Spleen (tissue), 11 donors: Measurements from ENCODE around the gene RP9. TPM values are rescaled to one million over a fixed set of nuclear protein-coding genes. Genes with fewer than 3 reads are reported as not detected.
A peak's percentile ranks its signal among the peaks of the same experiment; 100 is the strongest.

Experiments used
- DNase-seq: peaks from one replicate; pipeline ENCODE4 v3.0.0-alpha.2; 2020
- H3K27ac ChIP-seq, 8 donors: fragments of 200-600 bp; sonication (generic) in 7 of 8; 1 replicate in 4 of 8; 2 replicates in 4 of 8; pipeline versions ENCODE4 v1.5.0 to v1.8.0; 2016 to 2021; ENCODE audit warnings: inconsistent platforms in 4 of 8, mild to moderate bottlenecking in 4 of 8, moderate library complexity in 1 of 8
- H3K27me3 ChIP-seq, 7 donors: fragments of 200-600 bp; sonication (generic) in 6 of 7; replicated peaks in 1 of 7; 1 replicate in 4 of 7; 2 replicates in 3 of 7; pipeline versions ENCODE4 v1.5.0 to v1.8.0; 2016 to 2021; ENCODE audit warnings: inconsistent platforms in 3 of 7, mild to moderate bottlenecking in 1 of 7
- H3K36me3 ChIP-seq, 6 donors: fragments of 200-600 bp; sonication (generic) in 5 of 6; 1 replicate in 4 of 6; 2 replicates in 2 of 6; pipeline versions ENCODE4 v1.5.0 to v1.8.0; 2016 to 2021; ENCODE audit warnings: inconsistent platforms in 2 of 6
- H3K4me1 ChIP-seq, 6 donors: fragments of 200-600 bp; sonication (generic) in 5 of 6; 1 replicate in 3 of 6; 2 replicates in 3 of 6; pipeline versions ENCODE4 v1.5.0 to v1.8.0; 2016 to 2021; ENCODE audit warnings: inconsistent platforms in 3 of 6
- H3K4me3 ChIP-seq, 8 donors: fragments of 200-600 bp; sonication (generic) in 7 of 8; 1 replicate in 4 of 8; 2 replicates in 4 of 8; pipeline versions ENCODE4 v1.5.0 to v1.8.0; 2016 to 2021; ENCODE audit warnings: inconsistent platforms in 4 of 8, mild to moderate bottlenecking in 4 of 8, moderate library complexity in 2 of 8
- H3K9me3 ChIP-seq, 8 donors: fragments of 200-600 bp; sonication (generic) in 7 of 8; 1 replicate in 4 of 8; 2 replicates in 4 of 8; pipeline versions ENCODE4 v1.5.0 to v1.8.0; 2016 to 2021; ENCODE audit warnings: inconsistent platforms in 4 of 8
- POLR2A ChIP-seq, 3 donors: fragments of 450-650 bp; IDR thresholded peaks; one replicate each; pipeline ENCODE4 v1.5.1; 2017; ENCODE audit warnings: antibody characterized with exemption in 3 of 3, mild to moderate bottlenecking in 1 of 3
- POLR2AphosphoS5 ChIP-seq, 3 donors: sonication (generic); formaldehyde crosslinking; IDR thresholded peaks; one replicate each; pipeline ENCODE4 v1.5.1; 2017; ENCODE audit warnings: antibody characterized with exemption in 3 of 3
- WGBS, 5 donors: extraction: QIAGEN DNeasy Blood & Tissue Kit in 3 of 5; methylation state at CpG; one replicate each; pipeline versions ENCODE4 v1.1.5 to v1.1.7; 2013 to 2018; 5-methylcytosine and 5-hydroxymethylcytosine counted together
- intact Hi-C: fragments of 100-400 bp; cut with DNase I; formaldehyde crosslinking; loops from one replicate; pipeline ENCODE4 v1.15.0; 2023; ENCODE audit warnings: low total_unique reads
- polyA plus RNA-seq, 3 donors: library from polyadenylated mRNA; stranded (reverse); fragments of 200-250 nt; gene quantifications; one replicate each; pipeline ENCODE4 v1.2.1, GENCODE V29; 2013
- total RNA-seq, 7 donors: library from RNA; depleted of rRNA in 3 of 7; stranded (reverse); fragments of >200 nt in 3 of 7; fragmentation: NEBNext Ultra II Directional in 4 of 7; extraction: Animal tissue kit (Norgen Biotek cat#: 25700) in 4 of 7; gene quantifications; one replicate each; pipeline versions ENCODE4 v1.1.0 to v1.2.1, GENCODE V29; 2016 to 2021
- TF ChIP-seq, protein P1 (sequence below), 11 experiments: fragments of 200-600 bp in 7 of 11; fragments of 450-650 bp in 4 of 11; sonication (generic) in 4 of 11; IDR thresholded peaks in 8 of 11; conservative IDR thresholded peaks in 3 of 11; 1 replicate in 7 of 11; 2 replicates in 4 of 11; pipeline versions ENCODE4 v1.4.0 to v1.8.0; 2016 to 2021; ENCODE audit warnings: antibody characterized with exemption in 11 of 11, inconsistent platforms in 4 of 11, mild to moderate bottlenecking in 1 of 11
- donor health status: healthy with polysubstance abuse.
- donor health status: DM: no; HTN: no; CAD: no; lungs with moderate emphysema.
- donor health status: DM: no; HTN: no; CAD: no.
- donor health status: Bipolar disorder and iron deficiency.
- donor health status: healthy.
- donor health status: DM: no; HTN: no; CAD: no.
- donor health status: DM: yes; HTN: yes; CAD: no.

RP9 gene
- total and polyA plus RNA-seq, 10 donors = 12.6 to 48.1 (median 20.5) TPM

DNA sequence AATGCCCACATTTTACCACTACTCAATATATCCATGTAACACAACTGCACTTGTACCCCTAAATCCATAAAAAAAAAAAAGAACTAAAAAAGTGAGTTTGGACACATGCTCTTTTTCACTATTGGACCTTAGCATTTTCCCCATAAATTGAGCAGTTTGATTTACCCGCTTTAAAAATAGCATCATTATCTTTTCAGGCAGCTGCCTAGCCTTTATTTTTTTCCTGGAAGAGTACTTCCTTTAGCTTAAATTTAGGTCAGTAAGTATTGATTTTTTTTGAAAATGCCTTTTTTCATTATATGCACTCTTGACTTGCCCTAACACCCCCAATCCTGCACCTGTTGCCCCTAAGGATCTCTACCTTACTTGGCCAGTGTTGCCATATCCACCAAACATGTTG lies 41.3 kb downstream of the RP9 start:
- Histone ChIP-seq H3K27ac (no peak overlapping the region), H3K9me3 (peaks cover 0 to 55% (median 39%) of the 10 kb centered on the region in 8 donors), H3K36me3 (no peaks in the 10 kb centered on the region), H3K27me3 (no peaks in the 10 kb centered on the region), H3K4me1 (peaks cover 0 to 10% (median 7%) of the 10 kb centered on the region in 6 donors), H3K4me3 (no peak overlapping the region)
- TF ChIP-seq, protein P1, sequence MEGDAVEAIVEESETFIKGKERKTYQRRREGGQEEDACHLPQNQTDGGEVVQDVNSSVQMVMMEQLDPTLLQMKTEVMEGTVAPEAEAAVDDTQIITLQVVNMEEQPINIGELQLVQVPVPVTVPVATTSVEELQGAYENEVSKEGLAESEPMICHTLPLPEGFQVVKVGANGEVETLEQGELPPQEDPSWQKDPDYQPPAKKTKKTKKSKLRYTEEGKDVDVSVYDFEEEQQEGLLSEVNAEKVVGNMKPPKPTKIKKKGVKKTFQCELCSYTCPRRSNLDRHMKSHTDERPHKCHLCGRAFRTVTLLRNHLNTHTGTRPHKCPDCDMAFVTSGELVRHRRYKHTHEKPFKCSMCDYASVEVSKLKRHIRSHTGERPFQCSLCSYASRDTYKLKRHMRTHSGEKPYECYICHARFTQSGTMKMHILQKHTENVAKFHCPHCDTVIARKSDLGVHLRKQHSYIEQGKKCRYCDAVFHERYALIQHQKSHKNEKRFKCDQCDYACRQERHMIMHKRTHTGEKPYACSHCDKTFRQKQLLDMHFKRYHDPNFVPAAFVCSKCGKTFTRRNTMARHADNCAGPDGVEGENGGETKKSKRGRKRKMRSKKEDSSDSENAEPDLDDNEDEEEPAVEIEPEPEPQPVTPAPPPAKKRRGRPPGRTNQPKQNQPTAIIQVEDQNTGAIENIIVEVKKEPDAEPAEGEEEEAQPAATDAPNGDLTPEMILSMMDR (IDR thresholded peaks at IDR 0.05 in 8 of 11, conservative IDR thresholded peaks at IDR 0.05 in 3 of 11) = no peak
- no peak for TF ChIP-seq POLR2A (IDR thresholded peaks at IDR 0.05)
- TF ChIP-seq POLR2AphosphoS5 (IDR thresholded peaks at IDR 0.05) = no peak
- DNase-seq = no peak
- WGBS, 5 donors = 62 to 74% (median 68%) methylated on average over 1 of the region's 1 CpG
- intact Hi-C loops = loop anchor here (10.0 kb wide), 1 partner anchor 173 kb away; the partner anchor contains the start of gene KBTBD2

DNA sequence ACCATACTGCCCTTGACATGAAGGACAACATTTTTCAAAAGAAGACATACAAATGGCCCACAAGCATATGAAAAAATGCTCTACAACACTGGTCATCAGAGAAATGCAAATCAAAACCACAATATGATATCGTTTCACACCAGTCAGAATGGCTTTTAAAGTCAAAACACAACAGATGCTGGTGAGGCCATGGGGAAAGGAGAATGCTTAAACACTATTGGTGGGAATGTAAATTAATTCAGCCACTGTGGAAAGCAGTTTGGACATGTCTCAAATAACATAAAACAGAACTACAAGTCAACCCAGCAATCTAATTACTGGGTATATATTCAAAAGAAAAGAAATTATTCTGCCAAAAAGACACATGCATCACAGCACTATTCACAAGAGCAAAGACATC lies 42.4 kb downstream of the RP9 start:
- intact Hi-C loops = loop anchor here (10.0 kb wide), 1 partner anchor 172 kb away; the partner anchor contains the start of gene KBTBD2
- no peaks in the 10 kb centered on the region for H3K27me3 ChIP-seq

DNA sequence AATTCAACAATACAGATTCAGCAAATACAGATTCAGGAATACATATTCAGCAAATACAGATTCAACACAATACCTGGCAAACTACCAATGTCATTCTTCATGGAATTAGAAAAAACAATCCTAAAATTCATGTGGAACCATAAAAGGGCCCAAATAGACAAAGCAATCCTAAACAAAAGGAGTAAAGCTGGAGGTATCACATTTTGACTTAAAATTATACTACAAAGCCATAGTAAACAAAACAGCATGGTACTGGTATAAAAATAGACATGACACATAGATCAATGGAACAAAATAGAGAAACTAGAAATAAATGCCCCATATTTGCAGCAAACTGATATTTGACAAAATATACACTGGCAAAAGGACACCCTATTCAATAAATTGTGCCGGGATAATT lies 43.2 kb downstream of the RP9 start:
- Histone ChIP-seq H3K27ac (no peak overlapping the region), H3K4me3 (no peak overlapping the region), H3K27me3 (no peaks in the 10 kb centered on the region), H3K4me1 (peaks cover 5 to 21% (median 16%) of the 10 kb centered on the region in 6 donors), H3K36me3 (no peaks in the 10 kb centered on the region), H3K9me3 (peaks cover 0 to 48% (median 33%) of the 10 kb centered on the region in 8 donors)
- 97 to 100% (median 100%) methylated on average over 1 of the region's 1 CpG for WGBS, 5 donors
- no peak for DNase-seq
- intact Hi-C loops = loop anchor here (10.0 kb wide), 1 partner anchor 171 kb away; the partner anchor contains the start of gene KBTBD2
- TF ChIP-seq, protein P1 (IDR thresholded peaks at IDR 0.05 in 8 of 11, conservative IDR thresholded peaks at IDR 0.05 in 3 of 11) = no peak
- TF ChIP-seq POLR2A (IDR thresholded peaks at IDR 0.05) (no peak), POLR2AphosphoS5 (IDR thresholded peaks at IDR 0.05) (no peak)

More for the DNA sequence above, 42.4 kb downstream of the RP9 start:
- Histone ChIP-seq H3K4me3 (no peak overlapping the region), H3K9me3 (peaks cover 0 to 55% (median 39%) of the 10 kb centered on the region in 8 donors), H3K36me3 (no peaks in the 10 kb centered on the region), H3K4me1 (peaks cover 0 to 13% (median 9%) of the 10 kb centered on the region in 6 donors), H3K27ac (no peak overlapping the region)
- no peak for DNase-seq
- WGBS, 5 donors = 57 to 84% (median 64%) methylated on average over 1 of the region's 1 CpG
- TF ChIP-seq, protein P1 (IDR thresholded peaks at IDR 0.05 in 8 of 11, conservative IDR thresholded peaks at IDR 0.05 in 3 of 11) = no peak
- no peak for TF ChIP-seq POLR2A (IDR thresholded peaks at IDR 0.05)
- no peak for TF ChIP-seq POLR2AphosphoS5 (IDR thresholded peaks at IDR 0.05)

DNA sequence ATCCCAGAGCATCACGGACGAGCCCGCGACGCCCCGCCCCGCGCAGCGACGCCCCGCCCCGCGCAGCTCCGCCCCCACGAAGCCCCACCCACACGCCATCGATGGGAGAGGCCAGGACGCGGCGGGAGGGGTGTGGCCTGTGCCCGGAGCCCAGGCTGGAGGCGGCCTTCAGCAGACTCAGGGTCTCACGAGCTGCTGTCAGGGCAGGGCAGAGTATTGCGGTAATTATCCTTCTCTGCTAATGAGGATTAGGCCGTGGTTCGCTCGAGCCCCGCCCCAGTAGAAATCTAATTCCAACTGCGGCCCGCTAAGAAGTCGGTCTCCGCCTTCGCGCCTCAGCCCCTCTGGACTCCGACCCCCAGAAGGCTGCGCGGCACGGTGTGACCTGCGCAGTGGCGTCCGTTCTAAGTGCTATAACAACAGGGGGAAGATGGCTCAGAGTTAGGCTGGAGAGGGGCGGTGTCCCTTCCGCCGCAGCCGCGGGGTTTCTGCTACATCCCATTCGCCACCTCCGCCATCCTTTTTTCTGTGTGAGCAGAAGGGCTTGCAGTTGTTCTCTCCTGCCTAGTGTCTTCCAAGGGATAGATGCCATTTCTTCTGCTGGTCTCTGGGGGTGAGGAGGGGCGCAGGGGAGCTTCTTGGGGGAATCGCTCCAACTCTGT lies 46.3 kb downstream of the RP9 start:
- H3K27me3 ChIP-seq = no peaks in the 10 kb centered on the region
- intact Hi-C loops = loop anchor here (10.0 kb wide), 1 partner anchor 168 kb away; the partner anchor contains the start of gene KBTBD2
- WGBS, 5 donors = 0 to 2% (median 1%) methylated on average over 25 to 50 of the region's 50 CpGs
- H3K36me3 ChIP-seq = peaks cover 0 to 7% (median 0%) of the 10 kb centered on the region in 6 donors
- DNase-seq = peak; percentile 98
- peaks cover 12 to 50% (median 43%) of the 10 kb centered on the region in 6 donors for H3K4me1 ChIP-seq
- TF ChIP-seq POLR2A (IDR thresholded peaks at IDR 0.05) = peak in 1 of 3 donors; percentile 82
- TF ChIP-seq, protein P1 (IDR thresholded peaks at IDR 0.05 in 8 of 11, conservative IDR thresholded peaks at IDR 0.05 in 3 of 11) = peak in 2 of 11 experiments; percentile 3 to 47
- TF ChIP-seq POLR2AphosphoS5 (IDR thresholded peaks at IDR 0.05) = peak; percentile 83 to 87 (median 84)
- H3K9me3 ChIP-seq = peaks cover 0 to 21% (median 14%) of the 10 kb centered on the region in 8 donors
- peak overlapping the region; percentile 91 to 98 (median 94) for H3K27ac ChIP-seq
- peak overlapping the region; percentile 62 to 99 (median 92) for H3K4me3 ChIP-seq
